NT2/D1 (cell line): ENCODE data around the gene NUTM1.

Source experiments
- SUZ12 ChIP-seq: IDR thresholded peaks from 2 replicates; pipeline ENCODE4 v1.6.1; 2011; ENCODE audit not compliant: insufficient read length, insufficient read depth; ENCODE audit errors: extremely low read depth
- YY1 ChIP-seq: IDR thresholded peaks from 2 replicates; pipeline ENCODE4 v1.6.1; 2011; ENCODE audit not compliant: insufficient read length, insufficient read depth
- ZNF274 ChIP-seq: IDR thresholded peaks from 2 replicates; pipeline ENCODE4 v1.6.1; 2011; ENCODE audit warnings: mild to moderate bottlenecking, low read depth, low read length

DNA sequence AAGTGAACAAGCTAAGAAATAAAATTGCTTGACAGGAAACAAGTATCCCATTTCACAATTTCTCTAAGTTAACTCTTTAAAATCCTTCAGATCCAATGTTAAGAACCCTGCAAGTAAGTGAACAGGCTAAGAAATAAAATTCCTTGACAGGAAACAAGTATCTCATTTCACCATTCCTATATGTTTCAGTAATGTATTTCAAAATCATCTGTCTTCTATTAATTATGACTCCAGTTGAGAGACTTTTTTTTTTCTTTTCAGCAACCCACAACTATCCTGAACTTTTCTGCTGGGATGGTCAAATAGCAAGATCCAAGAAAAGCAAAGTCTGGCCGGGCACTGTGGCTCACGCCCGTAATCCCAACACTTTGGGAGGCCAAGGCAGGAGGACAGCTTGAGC is 3.2 kb upstream of the NUTM1 start:
- TF ChIP-seq YY1 (no peak), SUZ12 (no peak), ZNF274 (no peak)
